K562 (cell line): ENCODE results near the gene FILIP1L. TPM values are rescaled to one million over a fixed set of nuclear protein-coding genes. Genes with fewer than 3 reads are reported as not detected.

ENCODE experiments used
- ATAC-seq: fragments of 200-7000 bp; cut with Tn5 transposase; 3 replicates; pipeline ENCODE4 v1.9.1; 2020; ENCODE audit warnings: moderate library complexity
- BruUV-seq: library from RNA; stranded (reverse); fragments of 400-500 nt; replicated peaks from 2 replicates; lab custom pipeline; 2021; lab: Mats Ljungman, UMichigan
- CTCF ChIA-PET: fragments of 300-600 bp; formaldehyde crosslinking; extraction: SDS; loops from one replicate; lab custom pipeline; 2021; ENCODE audit warnings: low intra/inter-chr PET ratio; lab: Yijun Ruan, JAX
- POLR2A ChIA-PET: fragments of 300-600, 350-650 bp; sonication (Branson Sonifier 250); formaldehyde crosslinking; extraction: SDS; loops from one replicate; lab custom pipeline; 2021; ENCODE audit warnings: antibody characterized with exemption, inconsistent platforms; lab: Yijun Ruan, JAX
- DNase-seq, 4 experiments: peaks; one replicate each; pipeline versions ENCODE4 v3.0.0 to v3.0.0-alpha.2; 2011 to 2018; ENCODE audit warnings: low spot score in 3 of 4, mixed read lengths in 3 of 4; ENCODE audit errors: extremely low read depth in 1 of 4
- FAIRE-seq: peaks from 2 replicates; lab custom pipeline; 2011; peaks lifted over from hg19 to GRCh38; lab: Jason Lieb, UNC
- H2AFZ ChIP-seq: 2 replicates; pipeline ENCODE4 v1.6.0; 2011; ENCODE audit warnings: low read depth, low read length, control low read depth, inconsistent platforms
- H3K27ac ChIP-seq: fragments of 200-600 bp; 3 replicates; pipeline ENCODE4 v1.8.0; 2011; ENCODE audit warnings: low read depth, mild to moderate bottlenecking, control low read depth, inconsistent platforms, low read length, moderate library complexity, mixed read lengths; ENCODE audit errors: extremely low read depth
- H3K27me3 ChIP-seq, 2 experiments: fragments of 300-600 bp in 1 of 2; 2 replicates in 1 of 2; 3 replicates in 1 of 2; pipeline versions ENCODE4 v1.6.0 to v1.8.0; 2011; ENCODE audit warnings: inconsistent platforms in 2 of 2, low read length in 2 of 2, mild to moderate bottlenecking in 1 of 2, mixed read lengths in 1 of 2, moderate library complexity in 1 of 2; ENCODE audit not compliant: control insufficient read depth in 2 of 2, insufficient read depth in 2 of 2
- H3K36me3 ChIP-seq: fragments of 300-600 bp; 3 replicates; pipeline ENCODE4 v1.8.0; 2011; ENCODE audit warnings: mild to moderate bottlenecking, low read length, inconsistent platforms; ENCODE audit not compliant: control insufficient read depth, insufficient read depth
- H3K4me1 ChIP-seq, 2 experiments: fragments of 200-600 bp in 1 of 2; replicated peaks in 1 of 2; 2 replicates in 1 of 2; 3 replicates in 1 of 2; pipeline versions ENCODE4 v1.5.1 to v1.8.0; 2011; ENCODE audit warnings: inconsistent platforms in 2 of 2, low read length in 2 of 2, mild to moderate bottlenecking in 1 of 2, mixed read lengths in 1 of 2, moderate library complexity in 1 of 2; ENCODE audit not compliant: control insufficient read depth in 2 of 2, insufficient read depth in 2 of 2
- H3K4me2 ChIP-seq: 2 replicates; pipeline ENCODE4 v1.6.1; 2011; ENCODE audit warnings: low read length, control low read depth, inconsistent platforms, mixed read lengths; ENCODE audit not compliant: insufficient read depth
- H3K4me3 ChIP-seq: fragments of 200-600 bp; sonication (generic), shearing (Covaris generic); 2 replicates; pipeline ENCODE4 v1.5.1; 2016; ENCODE audit warnings: control low read depth, inconsistent platforms
- H3K79me2 ChIP-seq: fragments of 200-600 bp; 3 replicates; pipeline ENCODE4 v1.8.0; 2011; ENCODE audit warnings: low read length, inconsistent platforms; ENCODE audit not compliant: control insufficient read depth, insufficient read depth
- H3K9ac ChIP-seq, 2 experiments: 2 replicates each; pipeline versions ENCODE4 v1.6.0 to v1.6.1; 2011; ENCODE audit warnings: low read depth in 2 of 2, low read length in 2 of 2, control low read depth in 1 of 2, inconsistent platforms in 1 of 2, mild to moderate bottlenecking in 1 of 2, mixed read lengths in 1 of 2; ENCODE audit not compliant: insufficient read depth in 1 of 2
- H3K9me1 ChIP-seq: one replicate; pipeline ENCODE4 v1.6.0; 2011; ENCODE audit warnings: inconsistent platforms, mild to moderate bottlenecking, low read length, moderate library complexity; ENCODE audit not compliant: control insufficient read depth, insufficient read depth
- H3K9me3 ChIP-seq: replicated peaks from 2 replicates; pipeline ENCODE4 v1.5.1; 2011; ENCODE audit warnings: low read depth, low read length, inconsistent platforms; ENCODE audit not compliant: control insufficient read depth, insufficient read depth
- H4K20me1 ChIP-seq: replicated peaks from 2 replicates; pipeline ENCODE4 v1.6.1; 2011; ENCODE audit warnings: low read length, inconsistent platforms, mixed read lengths; ENCODE audit not compliant: control insufficient read depth, insufficient read depth
- MAX ChIP-seq: sonication (generic); formaldehyde crosslinking; IDR thresholded peaks from 2 replicates; pipeline ENCODE4 v1.9.0; 2022; ENCODE audit warnings: mild to moderate bottlenecking, missing genetic modification reagents
- PCBP1 ChIP-seq: fragments of 200-400 bp; formaldehyde crosslinking; IDR thresholded peaks from 2 replicates; pipeline ENCODE4 v1.6.1; 2018; ENCODE audit warnings: mild to moderate bottlenecking, low read depth, low read length; ENCODE audit not compliant: poor library complexity, severe bottlenecking
- TCF3 ChIP-seq: sonication (generic); formaldehyde crosslinking; IDR thresholded peaks from 2 replicates; pipeline ENCODE4 v1.4.0; 2020; ENCODE audit warnings: mild to moderate bottlenecking, missing genetic modification reagents
- ZFP1 ChIP-seq: fragments of 450-650 bp; formaldehyde crosslinking; IDR thresholded peaks from 2 replicates; pipeline ENCODE4 v1.4.0; 2020; ENCODE audit warnings: mild to moderate bottlenecking, mixed read lengths
- ZNF561 ChIP-seq: fragments of 450-650 bp; formaldehyde crosslinking; conservative IDR thresholded peaks from 2 replicates; pipeline ENCODE4 v1.4.0; 2020; ENCODE audit warnings: mild to moderate bottlenecking, moderate library complexity
- in situ Hi-C: fragments of 300-500 bp; cut with MboI; formaldehyde crosslinking; loops from 4 replicates; pipeline ENCODE4 v1.15.0; 2018; ENCODE audit warnings: inconsistent platforms, mixed read lengths
- intact Hi-C: fragments of 100-400 bp; cut with micrococcal nuclease; formaldehyde crosslinking; loops from 2 replicates; pipeline ENCODE4 v1.14.2; 2022
- polyA plus RNA-seq, 8 experiments: library from polyadenylated mRNA; depleted of rRNA in 4 of 8; stranded (reverse) in 5 of 8; unstranded in 3 of 8; fragments of >200 nt; fragmentation: Nextera tagmentation in 2 of 8; fragmentation: Illumina TruSeq in 1 of 8; extraction: Ambion mirVana in 2 of 8; extraction: Trizol in 1 of 8; gene quantifications; 2 replicates each; pipeline versions ENCODE4 v1.2.1 to v1.2.3, GENCODE V29; 2011 to 2014; ENCODE audit warnings: inconsistent platforms in 1 of 8, missing spikeins in 1 of 8
- total RNA-seq, 7 experiments: library from RNA; depleted of rRNA in 6 of 7; stranded (reverse); fragments of >200 nt in 6 of 7; fragmentation: Illumina TruSeq in 2 of 7; extraction: Trizol in 2 of 7; gene quantifications; 2 replicates each; pipeline versions ENCODE4 v1.2.1 to v1.2.3, GENCODE V29; 2011 to 2021; ENCODE audit warnings: low replicate concordance in 1 of 7
- TF ChIP-seq, protein P1 (sequence below): fragments of 450-650 bp; IDR thresholded peaks from 2 replicates; pipeline ENCODE4 v1.6.1; 2017; ENCODE audit warnings: mild to moderate bottlenecking, moderate library complexity
- TF ChIP-seq, protein P2 (sequence below), 2 experiments: fragments of 450-650 bp in 1 of 2; sonication (generic) in 1 of 2; formaldehyde crosslinking in 1 of 2; IDR thresholded peaks; 2 replicates each; pipeline versions ENCODE4 v1.7.1 to v1.9.0; 2016 to 2022; ENCODE audit warnings: inconsistent platforms in 1 of 2, mild to moderate bottlenecking in 1 of 2, missing genetic modification reagents in 1 of 2
- TF ChIP-seq, protein P3 (sequence below): fragments of 250-450 bp; sonication (Bioruptor Pico); IDR thresholded peaks from 2 replicates; pipeline ENCODE4 v1.5.0; 2022; ENCODE audit warnings: mild to moderate bottlenecking

FILIP1L gene
- total and polyA plus RNA-seq, 9 of the 15 experiments (the other 6 are each of a cell fraction or from before 2014, with no cell fraction given) = 0.50 to 2.1 (median 1.1) TPM

GRCh38 chr3:100155590-100155989 lies 41.3 kb upstream of the FILIP1L start:
- Histone ChIP-seq H2AFZ (no peak overlapping the region), H3K9me1 (no peaks in the 10 kb centered on the region), H3K27ac (no peak overlapping the region)
- POLR2A ChIA-PET = no interaction called here
- no TSS peak for BruUV-seq
- TF ChIP-seq TCF3 = no peak
- TF ChIP-seq, protein P1, sequence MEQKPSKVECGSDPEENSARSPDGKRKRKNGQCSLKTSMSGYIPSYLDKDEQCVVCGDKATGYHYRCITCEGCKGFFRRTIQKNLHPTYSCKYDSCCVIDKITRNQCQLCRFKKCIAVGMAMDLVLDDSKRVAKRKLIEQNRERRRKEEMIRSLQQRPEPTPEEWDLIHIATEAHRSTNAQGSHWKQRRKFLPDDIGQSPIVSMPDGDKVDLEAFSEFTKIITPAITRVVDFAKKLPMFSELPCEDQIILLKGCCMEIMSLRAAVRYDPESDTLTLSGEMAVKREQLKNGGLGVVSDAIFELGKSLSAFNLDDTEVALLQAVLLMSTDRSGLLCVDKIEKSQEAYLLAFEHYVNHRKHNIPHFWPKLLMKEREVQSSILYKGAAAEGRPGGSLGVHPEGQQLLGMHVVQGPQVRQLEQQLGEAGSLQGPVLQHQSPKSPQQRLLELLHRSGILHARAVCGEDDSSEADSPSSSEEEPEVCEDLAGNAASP = no peak
- no peak for TF ChIP-seq MAX
- TF ChIP-seq ZFP1 (CRISPR knock-in tag) = peak; percentile 93
- TF ChIP-seq, protein P2, sequence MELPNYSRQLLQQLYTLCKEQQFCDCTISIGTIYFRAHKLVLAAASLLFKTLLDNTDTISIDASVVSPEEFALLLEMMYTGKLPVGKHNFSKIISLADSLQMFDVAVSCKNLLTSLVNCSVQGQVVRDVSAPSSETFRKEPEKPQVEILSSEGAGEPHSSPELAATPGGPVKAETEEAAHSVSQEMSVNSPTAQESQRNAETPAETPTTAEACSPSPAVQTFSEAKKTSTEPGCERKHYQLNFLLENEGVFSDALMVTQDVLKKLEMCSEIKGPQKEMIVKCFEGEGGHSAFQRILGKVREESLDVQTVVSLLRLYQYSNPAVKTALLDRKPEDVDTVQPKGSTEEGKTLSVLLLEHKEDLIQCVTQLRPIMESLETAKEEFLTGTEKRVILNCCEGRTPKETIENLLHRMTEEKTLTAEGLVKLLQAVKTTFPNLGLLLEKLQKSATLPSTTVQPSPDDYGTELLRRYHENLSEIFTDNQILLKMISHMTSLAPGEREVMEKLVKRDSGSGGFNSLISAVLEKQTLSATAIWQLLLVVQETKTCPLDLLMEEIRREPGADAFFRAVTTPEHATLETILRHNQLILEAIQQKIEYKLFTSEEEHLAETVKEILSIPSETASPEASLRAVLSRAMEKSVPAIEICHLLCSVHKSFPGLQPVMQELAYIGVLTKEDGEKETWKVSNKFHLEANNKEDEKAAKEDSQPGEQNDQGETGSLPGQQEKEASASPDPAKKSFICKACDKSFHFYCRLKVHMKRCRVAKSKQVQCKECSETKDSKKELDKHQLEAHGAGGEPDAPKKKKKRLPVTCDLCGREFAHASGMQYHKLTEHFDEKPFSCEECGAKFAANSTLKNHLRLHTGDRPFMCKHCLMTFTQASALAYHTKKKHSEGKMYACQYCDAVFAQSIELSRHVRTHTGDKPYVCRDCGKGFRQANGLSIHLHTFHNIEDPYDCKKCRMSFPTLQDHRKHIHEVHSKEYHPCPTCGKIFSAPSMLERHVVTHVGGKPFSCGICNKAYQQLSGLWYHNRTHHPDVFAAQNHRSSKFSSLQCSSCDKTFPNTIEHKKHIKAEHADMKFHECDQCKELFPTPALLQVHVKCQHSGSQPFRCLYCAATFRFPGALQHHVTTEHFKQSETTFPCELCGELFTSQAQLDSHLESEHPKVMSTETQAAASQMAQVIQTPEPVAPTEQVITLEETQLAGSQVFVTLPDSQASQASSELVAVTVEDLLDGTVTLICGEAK (IDR thresholded peaks at IDR 0.05) = peak; percentile 75
- TF ChIP-seq, protein P2 (CRISPR knock-in tag; IDR thresholded peaks at IDR 0.05) = no peak
- TF ChIP-seq ZNF561 (CRISPR knock-in tag) = no peak
- TF ChIP-seq PCBP1 = no peak
- TF ChIP-seq, protein P3, sequence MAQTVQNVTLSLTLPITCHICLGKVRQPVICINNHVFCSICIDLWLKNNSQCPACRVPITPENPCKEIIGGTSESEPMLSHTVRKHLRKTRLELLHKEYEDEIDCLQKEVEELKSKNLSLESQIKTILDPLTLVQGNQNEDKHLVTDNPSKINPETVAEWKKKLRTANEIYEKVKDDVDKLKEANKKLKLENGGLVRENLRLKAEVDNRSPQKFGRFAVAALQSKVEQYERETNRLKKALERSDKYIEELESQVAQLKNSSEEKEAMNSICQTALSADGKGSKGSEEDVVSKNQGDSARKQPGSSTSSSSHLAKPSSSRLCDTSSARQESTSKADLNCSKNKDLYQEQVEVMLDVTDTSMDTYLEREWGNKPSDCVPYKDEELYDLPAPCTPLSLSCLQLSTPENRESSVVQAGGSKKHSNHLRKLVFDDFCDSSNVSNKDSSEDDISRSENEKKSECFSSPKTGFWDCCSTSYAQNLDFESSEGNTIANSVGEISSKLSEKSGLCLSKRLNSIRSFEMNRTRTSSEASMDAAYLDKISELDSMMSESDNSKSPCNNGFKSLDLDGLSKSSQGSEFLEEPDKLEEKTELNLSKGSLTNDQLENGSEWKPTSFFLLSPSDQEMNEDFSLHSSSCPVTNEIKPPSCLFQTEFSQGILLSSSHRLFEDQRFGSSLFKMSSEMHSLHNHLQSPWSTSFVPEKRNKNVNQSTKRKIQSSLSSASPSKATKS = no peak
- TF ChIP-seq, all 486 proteins: peak for 2
- in situ Hi-C loops = no loop called here
- intact Hi-C loops = no loop called here
- ATAC-seq = no peak
- no peaks in the 10 kb centered on the region for H3K79me2 ChIP-seq
- peaks cover 9% of the 10 kb centered on the region; the same call in 2 of the 3 replicates for H3K36me3 ChIP-seq
- no peak for FAIRE-seq
- H3K9ac ChIP-seq = no peak overlapping the region
- H3K27me3 ChIP-seq = no peaks in the 10 kb centered on the region
- no peaks in the 10 kb centered on the region for H4K20me1 ChIP-seq
- CTCF ChIA-PET = no interaction called here
- H3K9me3 ChIP-seq = peaks cover 5% of the 10 kb centered on the region
- no peak for DNase-seq
- H3K4me2 ChIP-seq = no peak overlapping the region
- H3K4me1 ChIP-seq = no peaks in the 10 kb centered on the region
- H3K4me3 ChIP-seq = no peak overlapping the region
